Smooth muscle cell of the brain vasculature (primary cell): ENCODE results near the gene CYP2S1.
"Not testable (repeated sequence)": the region's sequence is repeated elsewhere in the genome, so short reads cannot be mapped to it uniquely, and the experiment has no call there.

ENCODE experiments used
- DNase-seq: peaks from one replicate; pipeline ENCODE4 v3.0.0-alpha.2; 2012; ENCODE audit warnings: low read depth, low spot score

CYP2S1 gene

DNA sequence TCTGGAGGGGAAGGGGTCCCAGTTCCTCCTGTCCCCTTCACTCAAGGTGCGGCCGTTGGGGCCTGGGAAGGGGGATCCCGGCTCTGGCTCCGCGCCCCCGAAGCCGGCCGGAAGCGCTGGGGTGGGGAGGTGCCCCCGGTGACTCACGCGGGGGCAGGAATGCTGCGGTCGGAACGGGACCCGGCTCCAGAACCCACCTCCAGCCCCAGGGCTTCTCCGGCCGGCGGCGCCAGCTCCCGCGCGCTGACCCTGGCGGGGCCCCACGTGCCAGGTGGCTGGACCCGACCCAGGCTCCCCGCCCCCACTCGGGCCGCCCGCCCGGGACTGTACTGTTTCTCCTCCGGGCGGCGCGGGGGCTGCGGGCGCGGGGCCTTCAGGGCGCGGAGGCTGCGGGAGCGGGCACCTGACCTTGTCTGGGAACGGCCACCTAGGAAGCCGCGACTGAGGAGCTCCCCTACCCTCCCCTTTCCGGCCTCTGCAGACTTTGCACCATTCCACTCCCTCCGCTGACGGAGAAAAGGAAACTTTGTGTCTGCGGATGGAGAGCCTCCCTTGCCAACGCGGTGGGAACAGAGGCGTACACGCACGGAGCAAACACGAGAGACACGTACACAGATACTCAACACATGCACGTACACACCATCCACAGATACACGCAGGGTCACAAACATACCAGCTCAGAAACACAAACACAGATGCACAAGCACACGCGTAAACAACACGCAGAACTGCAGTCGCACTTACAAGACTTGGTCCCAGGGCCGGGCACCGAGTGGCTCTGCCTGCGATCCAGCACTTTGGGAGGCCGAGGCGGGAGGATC is 33.2 kb downstream of the CYP2S1 start:
- no peak for DNase-seq

DNA sequence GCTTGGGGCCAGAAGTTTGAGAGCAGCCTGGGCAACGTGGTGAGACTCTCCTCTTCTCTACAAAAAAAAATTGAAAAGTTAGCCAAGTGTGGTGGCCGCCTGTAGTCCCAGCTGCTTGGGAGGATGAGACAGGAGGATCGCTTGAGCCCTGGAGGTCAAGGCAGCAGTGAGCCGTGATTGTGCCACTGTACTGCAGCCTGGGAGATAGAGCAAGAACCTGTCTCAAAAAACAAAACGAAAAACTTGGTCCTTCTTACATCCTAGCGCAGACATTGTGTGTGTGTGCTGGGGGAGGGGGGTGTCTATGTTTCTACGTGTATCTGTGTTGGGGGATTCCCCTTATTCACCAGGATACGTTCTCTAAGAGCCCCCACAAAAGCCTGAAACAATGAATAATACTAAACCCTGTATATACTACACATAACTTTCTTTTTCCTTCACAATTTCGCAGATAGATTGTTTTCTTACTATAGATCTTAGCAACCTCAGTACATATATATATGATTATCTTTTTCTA is 33.9 kb downstream of the CYP2S1 start:
- no peak for DNase-seq

DNA sequence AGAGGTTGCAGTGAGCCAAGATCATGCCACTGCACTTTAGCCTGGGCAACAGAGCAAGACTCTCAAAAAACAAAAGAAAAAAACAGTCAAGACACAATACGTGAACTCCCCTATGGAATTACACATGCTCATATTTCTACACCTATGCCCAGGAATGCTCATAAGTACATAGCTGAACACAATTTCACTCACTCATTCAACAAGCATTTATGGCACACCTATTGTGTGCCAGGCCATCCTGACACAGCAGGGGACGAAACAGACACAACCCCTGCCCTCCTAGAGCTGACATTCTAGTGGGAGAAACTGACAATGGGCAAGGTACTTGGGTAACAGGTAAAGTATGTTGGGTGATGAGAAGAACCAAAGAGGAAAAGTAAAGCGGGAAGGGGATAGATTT is 35.5 kb downstream of the CYP2S1 start:
- no peak for DNase-seq

DNA sequence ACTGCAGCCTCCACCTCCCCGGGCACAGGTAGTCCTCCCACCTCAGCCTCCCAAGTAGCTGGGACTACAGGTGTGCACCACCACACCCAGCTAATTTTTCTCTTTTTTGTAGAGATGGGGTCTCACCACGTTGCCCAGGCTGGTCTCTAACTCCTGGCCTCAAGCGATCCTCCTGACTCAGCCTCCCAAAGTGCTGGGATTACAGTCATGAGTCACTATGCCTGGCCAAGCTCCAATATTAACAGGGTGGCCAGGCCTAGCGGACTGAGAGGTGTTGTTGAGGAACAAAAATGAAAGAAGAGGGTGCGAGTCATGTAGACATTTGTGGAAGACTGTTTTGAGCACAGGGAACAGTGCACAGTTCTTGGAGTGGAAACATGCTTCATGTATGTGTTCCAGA is 36.3 kb downstream of the CYP2S1 start:
- not testable (repeated sequence) for DNase-seq

DNA sequence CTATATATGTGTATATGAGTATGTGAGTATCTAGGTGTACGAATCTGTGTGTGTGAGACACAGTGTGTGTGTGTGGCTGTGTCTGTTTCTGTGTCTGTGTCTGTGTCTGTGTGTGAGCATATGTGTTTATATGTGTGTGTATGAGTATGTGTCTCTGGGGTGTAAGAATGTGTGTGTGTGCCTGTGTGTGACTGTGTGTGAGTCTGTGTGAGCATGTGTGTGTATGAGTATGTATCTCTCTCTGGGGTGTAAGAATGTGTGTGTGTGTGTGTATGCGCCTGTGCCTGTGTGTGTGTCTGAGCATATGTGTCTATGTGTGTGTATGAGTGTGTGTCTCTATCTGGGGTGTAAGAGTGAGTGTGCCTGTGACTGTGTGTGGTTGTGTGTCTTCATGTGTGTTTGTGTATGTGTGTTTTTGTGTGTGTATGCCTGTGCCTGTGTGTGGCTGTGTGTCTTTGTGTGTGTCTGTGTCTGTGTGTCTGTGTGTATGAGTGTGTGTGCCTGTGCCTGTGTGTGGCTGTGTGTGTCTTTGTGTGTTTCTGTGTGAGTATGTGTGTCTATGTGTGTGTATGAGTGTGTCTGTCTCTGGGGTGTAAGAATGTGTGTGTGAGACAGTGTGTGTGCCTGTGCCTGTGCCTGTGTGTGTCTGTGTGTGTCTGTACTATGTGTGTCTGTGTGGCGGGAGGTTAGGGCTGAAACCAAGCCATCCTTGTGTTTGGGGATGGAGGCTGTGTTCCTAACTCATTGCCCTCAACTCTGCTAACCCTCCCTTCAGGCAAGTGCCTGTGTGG is 37.2 kb downstream of the CYP2S1 start:
- no peak for DNase-seq

DNA sequence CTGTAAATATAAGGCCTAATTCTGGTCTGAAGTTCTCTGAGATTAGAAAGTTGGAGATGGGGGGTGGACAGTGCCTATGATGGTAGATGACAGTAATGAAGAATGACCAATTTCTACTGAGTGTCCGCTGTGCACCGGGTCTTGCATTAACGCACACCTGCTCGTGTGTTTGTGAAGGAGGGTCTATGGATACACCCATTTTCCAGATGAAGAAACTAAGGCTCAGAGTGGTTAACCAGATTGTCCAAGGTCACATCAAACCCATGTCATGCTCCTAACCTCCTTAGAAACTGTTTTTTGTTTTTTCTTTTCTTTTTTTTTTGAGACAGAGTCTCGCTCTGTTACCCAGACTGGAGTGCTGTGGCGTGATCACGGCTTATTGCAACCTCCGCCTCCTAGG is 39.7 kb downstream of the CYP2S1 start:
- DNase-seq: no peak

DNA sequence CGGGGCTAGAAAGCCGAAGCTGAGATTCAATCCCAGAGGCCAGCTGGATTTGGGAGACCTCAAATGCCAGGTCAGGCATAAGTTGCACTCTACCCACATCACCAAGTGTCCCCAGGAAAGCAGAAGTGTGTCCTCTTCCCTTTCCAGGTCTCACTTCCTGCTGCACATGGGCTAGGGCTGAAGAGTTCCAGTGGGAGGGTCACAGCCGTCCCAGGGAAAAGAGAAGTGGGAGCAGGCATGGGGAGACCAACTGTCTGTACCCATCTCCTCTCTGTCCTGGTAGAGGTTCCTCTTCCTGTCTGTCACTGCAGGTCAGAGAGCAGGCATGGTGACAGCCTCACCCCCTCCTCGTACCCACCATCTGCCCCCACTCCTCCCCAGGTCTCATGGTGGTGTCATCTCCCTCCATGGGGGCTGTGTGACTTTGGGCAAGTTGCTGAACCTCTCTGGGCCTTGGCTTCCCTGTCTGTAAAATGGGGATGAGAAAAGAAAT is 40.8 kb downstream of the CYP2S1 start:
- no peak for DNase-seq

DNA sequence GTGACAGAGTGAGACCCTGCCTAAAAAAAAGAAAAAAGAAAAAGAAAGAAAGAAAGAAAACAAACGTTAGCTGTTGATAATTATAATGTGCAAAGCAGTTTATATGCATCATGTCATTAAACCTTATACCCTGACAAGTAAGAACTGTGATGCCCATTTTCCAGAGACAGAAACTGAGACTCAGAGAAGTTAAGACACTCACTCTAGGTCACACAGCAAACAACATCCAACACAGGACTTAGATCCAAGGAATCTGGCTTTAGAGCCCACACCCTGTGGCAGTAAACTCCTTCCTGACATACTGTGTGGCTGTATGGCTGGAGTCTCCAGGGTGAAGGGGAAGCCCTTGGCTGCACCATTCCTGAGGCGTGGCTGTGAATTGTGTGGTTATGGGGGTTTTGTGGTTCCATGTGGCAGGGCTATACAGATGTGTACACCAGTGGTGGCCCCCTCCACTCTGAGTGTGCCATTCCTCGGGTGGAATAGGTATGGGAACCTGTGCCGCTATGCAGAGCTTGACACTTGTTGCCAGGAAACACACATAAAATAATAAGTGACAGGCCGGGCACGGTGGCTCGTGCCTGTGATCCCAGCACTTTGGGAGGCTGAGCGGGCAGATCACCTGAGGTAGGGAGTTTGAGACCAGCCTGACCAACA is 41.6 kb downstream of the CYP2S1 start:
- no peak for DNase-seq

DNA sequence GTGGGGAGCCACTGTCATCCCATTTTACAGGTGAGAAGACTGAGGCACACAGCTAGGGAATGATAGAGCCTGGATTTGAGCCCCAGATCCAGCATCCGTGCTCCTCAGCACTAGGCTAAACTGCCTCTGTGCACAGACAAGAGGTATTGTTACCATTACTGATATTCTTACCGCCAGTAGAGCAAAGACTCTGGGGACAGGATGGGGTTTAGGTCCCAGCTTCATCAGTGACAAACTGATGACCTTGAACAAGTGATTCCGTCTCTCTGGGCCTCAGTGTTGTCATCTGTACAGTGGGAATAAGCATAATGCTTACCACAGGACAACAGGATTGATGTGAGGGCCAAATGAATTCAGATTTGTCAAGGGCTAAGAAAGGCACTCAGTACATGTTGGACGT is 42.5 kb downstream of the CYP2S1 start:
- DNase-seq: no peak

DNA sequence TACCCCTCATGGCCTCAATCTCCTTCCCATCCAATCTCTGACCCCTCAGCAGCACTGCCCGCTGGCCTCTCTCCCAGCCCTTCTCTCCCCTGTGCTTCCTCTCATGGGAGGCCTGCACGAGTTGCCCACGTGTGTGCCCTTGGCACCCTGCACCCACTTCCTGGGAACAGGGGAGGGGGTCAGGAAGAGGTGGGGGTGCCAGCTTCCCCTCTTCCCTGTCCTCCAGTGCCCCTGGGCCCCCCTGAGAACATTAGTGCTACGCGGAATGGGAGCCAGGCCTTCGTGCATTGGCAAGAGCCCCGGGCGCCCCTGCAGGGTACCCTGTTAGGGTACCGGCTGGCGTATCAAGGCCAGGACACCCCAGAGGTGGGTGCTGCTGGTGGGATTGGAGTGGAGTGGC is 45.2 kb downstream of the CYP2S1 start:
- DNase-seq: no peak

DNA sequence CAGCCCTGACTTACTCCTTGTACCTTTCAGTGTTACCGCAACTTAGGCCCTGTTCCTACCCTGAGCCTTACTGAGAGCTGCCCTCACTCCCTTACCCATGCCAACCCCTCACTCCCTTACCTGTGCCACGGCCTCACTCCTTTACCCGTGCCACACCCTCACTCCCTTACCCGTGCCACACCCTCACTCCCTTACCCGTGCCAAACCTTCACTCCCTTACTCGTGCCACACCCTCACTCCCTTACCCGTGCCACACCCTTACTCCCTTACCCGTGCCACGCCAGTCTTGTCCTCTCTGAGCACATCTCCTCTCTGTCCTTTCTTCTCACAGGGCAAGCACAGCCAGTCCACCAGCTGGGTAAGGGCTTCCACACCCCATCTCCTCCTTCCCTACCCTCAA is 46.3 kb downstream of the CYP2S1 start:
- DNase-seq: no peak

DNA sequence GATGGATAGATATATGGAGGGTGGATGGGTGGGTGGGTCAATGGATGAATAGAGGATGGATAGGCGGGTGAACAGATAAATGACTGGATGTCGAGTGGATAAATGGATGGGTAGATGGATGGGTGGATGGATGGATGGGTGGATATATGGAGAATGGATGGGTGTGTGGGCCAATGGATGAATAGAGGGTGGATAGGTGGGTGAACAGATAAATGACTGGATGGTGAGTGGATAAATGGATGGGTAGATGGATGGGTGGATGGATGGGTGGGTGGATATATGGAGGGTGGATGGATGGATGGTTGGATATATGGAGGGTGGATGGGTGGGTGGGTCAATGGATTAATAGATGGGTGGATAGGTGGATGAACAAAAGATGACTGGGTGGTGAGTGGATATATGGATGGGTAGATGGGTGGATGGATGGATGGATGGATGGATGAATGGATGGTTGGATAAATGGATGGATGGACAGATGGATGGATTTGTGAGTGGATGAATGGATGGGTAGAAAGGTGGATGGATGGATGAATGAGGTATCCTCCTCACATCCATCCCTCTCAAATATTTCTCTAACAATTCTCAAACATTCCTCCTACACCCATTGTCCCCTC is 47.0 kb downstream of the CYP2S1 start:
- no peak for DNase-seq

DNA sequence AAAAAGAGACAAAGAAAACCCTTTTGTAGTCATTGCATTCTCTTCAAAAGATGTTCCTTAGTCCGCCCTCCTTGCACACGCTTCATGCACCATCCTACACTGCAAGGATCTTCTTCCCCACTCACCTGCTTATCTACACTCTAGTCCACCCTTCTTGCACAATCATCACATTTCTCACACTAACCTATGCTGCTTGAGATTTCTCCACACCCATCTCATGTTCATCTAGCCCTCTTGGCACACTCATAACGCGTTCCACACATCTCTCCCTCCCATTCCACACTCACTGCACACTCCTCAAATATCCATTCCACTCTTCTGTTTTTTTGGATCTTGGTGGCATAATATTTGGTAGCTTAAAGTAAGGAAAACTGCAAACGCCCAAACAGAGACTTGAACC is 48.8 kb downstream of the CYP2S1 start:
- DNase-seq: no peak

DNA sequence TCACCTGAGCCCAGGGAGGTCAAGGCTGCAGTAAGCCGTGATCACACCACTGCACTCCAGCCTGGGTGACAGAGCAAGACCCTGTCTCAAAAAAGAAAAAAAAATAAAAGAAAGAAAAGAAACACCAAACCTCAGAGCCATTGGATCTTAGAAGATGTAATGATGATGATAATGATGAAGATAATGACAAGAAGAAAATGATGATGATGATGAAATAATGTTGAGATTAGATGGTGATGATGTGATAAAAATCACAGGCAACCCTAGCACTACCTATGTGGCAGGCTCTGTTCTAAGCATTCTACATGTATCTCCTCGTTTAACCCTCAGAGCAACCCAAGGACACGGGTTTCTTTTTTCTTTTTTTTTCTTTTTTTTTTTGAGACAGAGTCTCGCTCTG is 51.1 kb downstream of the CYP2S1 start:
- DNase-seq: no peak

DNA sequence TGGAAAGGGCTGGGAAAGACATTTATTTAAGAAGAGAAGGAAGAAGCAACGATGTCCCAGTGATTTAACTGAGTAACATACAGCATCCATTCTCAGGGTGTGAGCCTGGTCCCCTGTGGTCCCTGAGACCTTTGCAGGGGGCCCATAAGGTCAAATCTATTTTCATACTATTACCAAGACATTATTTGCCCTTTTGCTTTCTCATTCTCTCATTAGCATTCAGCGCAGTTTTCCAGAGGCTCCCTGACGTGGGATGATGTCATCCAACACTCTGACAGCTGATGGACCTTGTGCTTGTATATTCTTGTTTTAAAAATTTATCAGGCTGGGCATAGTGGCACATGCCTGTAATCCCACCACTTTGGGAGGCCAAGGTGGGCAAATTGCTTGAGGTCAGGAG is 52.8 kb downstream of the CYP2S1 start:
- DNase-seq: no peak

DNA sequence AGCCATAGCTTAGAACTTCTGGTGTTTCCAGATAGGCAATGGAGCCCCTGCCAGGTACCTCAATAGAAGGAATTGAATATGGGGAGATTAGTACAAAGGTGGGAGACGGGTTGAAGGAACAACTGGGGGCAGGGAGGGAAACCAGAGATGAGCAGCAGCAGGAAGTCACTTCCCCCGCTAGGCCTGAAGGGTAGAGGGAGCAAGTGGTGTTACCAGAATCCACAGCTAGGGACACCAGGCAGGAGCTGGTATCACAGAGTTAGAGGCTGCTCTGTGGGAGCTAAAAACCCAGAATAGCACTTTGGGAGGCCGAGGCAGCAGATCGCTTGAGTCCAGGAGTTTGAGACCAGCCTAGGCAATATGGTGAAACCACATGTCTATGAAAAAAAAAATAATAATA is 55.9 kb downstream of the CYP2S1 start:
- DNase-seq: no peak

DNA sequence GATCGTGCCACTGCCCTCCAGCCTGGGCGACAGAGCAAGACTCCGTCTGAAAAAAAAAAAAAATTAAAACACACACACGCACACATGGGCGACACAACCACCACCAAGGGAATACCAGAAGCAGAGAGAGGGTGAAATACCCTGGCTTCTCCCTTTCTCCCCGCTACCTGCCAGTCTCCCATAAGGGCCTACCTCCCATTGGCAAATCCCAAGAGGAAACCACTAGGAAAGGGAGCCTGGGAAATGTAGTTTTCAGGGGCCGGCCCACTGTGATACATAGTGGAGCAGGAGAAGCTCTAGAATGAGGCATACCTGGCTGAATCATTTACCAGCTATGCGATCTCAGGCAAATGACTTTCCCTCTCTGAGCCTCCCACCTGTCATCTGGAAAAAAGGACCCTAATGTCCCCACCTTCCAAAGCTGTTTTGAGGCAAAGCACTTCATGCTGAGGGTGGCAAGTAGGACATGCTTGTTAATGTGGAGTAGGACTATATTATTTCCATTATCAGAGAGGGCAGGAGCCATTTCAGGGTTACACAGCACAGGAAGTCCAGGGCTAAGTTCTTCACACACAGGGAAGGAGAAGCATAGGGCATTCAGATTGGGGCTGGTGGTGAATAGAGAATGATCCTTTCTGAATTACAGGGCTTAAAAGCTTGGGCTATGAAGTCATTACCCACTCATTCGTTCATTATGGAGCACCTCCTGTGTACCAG is 56.8 kb downstream of the CYP2S1 start:
- no peak for DNase-seq

DNA sequence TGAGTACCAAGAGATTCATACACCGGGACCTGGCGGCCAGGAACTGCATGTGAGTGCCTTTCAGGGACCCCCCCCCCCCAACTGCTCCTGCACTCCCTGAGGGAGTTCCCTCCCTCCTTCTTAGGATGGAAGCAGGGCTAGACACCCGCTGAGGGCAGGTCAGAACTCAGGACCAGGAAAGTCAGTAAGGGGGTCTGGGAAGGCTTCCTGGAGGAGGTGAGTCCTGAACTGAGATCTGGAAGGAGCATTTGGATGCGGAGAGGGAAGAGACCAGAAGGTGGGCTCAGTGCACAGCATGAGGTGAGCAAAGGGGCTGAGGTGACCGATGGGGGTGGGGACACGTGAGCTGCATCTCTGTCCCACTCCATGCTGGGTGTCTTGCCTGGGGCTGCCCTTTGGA is 60.6 kb downstream of the CYP2S1 start:
- no peak for DNase-seq

DNA sequence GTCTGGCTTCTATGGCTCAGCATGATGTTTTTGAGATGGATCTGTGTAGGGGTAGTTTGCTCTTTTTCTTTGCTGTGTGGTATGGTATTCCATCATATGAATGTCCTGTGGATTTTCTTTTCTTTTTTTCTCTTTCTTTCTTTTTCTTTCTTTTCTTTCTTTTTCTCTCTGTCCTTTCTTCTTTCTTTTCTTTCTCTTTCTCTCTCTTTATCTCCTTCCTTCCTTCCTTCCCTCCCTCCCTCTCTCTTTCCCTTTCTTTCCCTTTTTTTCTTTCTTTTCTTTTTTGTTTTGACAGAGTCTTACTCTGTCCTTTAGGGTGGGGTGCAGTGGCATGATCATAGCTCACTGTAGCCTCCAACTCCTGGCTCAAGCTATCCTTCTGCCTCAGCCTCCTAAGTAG is 62.2 kb downstream of the CYP2S1 start:
- DNase-seq: no peak
